Bronchial epithelial cell (primary cell): ENCODE data around the gene TXNDC15. TPM values are rescaled to one million over a fixed set of nuclear protein-coding genes. Genes with fewer than 3 reads are reported as not detected.
"Not testable (repeated sequence)": the region's sequence is repeated elsewhere in the genome, so short reads cannot be mapped to it uniquely, and the experiment has no call there.

Source experiments
- DNase-seq: peaks from one replicate; pipeline ENCODE4 v3.0.0-alpha.2; 2010; ENCODE audit warnings: low read depth
- FAIRE-seq: peaks from 2 replicates; lab custom pipeline; 2011; peaks lifted over from hg19 to GRCh38; lab: Jason Lieb, UNC
- H3K27me3 ChIP-seq: 2 replicates; pipeline ENCODE4 v1.5.1; 2011; ENCODE audit warnings: low read length; ENCODE audit not compliant: control insufficient read depth, insufficient read depth
- H3K36me3 ChIP-seq: 2 replicates; pipeline ENCODE4 v1.5.1; 2011; ENCODE audit warnings: low read length; ENCODE audit not compliant: control insufficient read depth, insufficient read depth
- H3K4me3 ChIP-seq: 2 replicates; pipeline ENCODE4 v1.5.1; 2011; ENCODE audit warnings: mild to moderate bottlenecking, low read depth, low read length, control low read depth
- total RNA-seq: library from RNA; depleted of rRNA; stranded (reverse); fragments of >200 nt; gene quantifications from 2 replicates; pipeline ENCODE4 v1.2.1, GENCODE V29; 2014
- TF ChIP-seq, protein P1 (sequence below): IDR thresholded peaks from 2 replicates; pipeline ENCODE4 v1.5.1; 2011; ENCODE audit warnings: mild to moderate bottlenecking, moderate library complexity, low read length, control low read depth, inconsistent platforms; ENCODE audit not compliant: insufficient read depth, severe bottlenecking

Gene TXNDC15
- total RNA-seq, 1 donor from 2014 or later, result 45.8 TPM

DNA sequence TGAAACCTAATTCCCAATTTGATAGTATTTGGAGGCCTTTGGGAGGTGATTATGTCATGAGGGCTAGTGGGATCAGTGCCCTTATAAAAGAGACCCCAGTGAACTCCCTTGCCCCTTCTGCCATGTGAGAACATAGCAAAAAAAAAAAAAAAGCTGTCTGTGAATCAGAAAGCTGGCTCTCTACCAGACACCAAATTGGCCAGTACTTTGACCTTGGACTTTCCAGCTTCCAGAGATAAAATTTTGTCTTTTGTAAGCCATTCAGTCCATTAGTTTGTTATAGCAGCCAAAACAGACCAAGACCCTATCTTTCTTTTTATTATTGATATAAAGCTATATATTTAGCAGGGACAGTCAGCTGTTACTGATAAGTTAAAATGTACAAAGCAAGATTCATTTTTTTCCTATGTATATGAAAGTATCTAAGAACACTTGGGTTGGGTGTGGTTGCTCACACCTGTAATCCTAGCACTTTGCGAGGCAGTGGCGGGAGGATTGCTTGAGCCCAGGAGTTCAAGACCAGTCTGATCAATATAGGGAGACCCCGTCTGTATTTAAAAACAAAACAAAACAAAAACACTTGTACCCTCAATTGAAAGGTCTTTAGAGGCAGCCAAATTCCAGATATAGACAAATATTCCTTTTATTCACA is 36.5 kb upstream of the TXNDC15 start:
- TF ChIP-seq, protein P1, sequence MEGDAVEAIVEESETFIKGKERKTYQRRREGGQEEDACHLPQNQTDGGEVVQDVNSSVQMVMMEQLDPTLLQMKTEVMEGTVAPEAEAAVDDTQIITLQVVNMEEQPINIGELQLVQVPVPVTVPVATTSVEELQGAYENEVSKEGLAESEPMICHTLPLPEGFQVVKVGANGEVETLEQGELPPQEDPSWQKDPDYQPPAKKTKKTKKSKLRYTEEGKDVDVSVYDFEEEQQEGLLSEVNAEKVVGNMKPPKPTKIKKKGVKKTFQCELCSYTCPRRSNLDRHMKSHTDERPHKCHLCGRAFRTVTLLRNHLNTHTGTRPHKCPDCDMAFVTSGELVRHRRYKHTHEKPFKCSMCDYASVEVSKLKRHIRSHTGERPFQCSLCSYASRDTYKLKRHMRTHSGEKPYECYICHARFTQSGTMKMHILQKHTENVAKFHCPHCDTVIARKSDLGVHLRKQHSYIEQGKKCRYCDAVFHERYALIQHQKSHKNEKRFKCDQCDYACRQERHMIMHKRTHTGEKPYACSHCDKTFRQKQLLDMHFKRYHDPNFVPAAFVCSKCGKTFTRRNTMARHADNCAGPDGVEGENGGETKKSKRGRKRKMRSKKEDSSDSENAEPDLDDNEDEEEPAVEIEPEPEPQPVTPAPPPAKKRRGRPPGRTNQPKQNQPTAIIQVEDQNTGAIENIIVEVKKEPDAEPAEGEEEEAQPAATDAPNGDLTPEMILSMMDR, result no peak
- FAIRE-seq (no peak), DNase-seq (no peak)
- Histone ChIP-seq H3K4me3 (no peak overlapping the region), H3K27me3 (no peaks in the 10 kb centered on the region), H3K36me3 (no peaks in the 10 kb centered on the region)

DNA sequence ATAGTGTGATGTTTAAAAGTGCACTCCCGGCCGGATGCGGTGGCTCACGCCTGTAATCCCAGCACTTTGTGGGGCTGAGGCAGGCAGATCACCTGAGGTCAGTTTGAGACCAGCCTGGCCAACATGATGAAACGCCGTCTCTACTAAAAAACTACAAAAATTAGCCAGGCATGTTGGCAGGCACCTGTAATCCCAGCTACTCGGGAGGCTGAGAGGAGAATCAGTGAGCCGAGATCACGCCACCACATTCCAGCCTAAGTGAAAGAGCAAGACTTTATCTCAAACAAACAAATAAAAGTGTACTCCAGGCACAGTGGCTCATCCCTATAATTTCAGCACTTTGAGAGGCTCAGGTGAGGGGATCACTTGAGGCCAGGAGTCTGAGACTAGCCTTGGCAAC is 35.8 kb upstream of the TXNDC15 start:
- not testable (repeated sequence) for H3K27me3 ChIP-seq, H3K36me3 ChIP-seq, DNase-seq, H3K4me3 ChIP-seq, FAIRE-seq

DNA sequence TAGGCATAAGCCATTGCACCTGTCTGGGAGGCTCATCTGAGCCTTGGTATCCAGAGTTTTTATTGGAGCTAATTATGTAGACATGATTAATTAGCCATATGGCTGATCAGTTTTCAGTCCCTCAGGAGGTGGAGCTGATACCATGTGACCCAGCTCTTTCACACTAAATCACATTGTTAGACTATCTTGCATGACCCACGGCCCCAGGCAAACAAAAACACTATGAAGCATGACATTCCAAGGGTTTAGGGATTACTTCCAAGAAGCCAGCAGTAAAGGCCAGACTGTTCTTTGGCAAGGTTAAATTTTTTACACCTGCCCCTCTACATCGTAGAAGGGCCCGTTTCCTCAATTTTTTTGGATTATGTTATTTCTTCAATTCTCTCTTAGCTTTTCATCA is 33.4 kb upstream of the TXNDC15 start:
- H3K27me3 ChIP-seq, result no peaks in the 10 kb centered on the region
- no peak overlapping the region for H3K4me3 ChIP-seq
- H3K36me3 ChIP-seq, result no peaks in the 10 kb centered on the region
- DNase-seq, result peak; percentile 7
- no peak for FAIRE-seq
- TF ChIP-seq, protein P1, result no peak

DNA sequence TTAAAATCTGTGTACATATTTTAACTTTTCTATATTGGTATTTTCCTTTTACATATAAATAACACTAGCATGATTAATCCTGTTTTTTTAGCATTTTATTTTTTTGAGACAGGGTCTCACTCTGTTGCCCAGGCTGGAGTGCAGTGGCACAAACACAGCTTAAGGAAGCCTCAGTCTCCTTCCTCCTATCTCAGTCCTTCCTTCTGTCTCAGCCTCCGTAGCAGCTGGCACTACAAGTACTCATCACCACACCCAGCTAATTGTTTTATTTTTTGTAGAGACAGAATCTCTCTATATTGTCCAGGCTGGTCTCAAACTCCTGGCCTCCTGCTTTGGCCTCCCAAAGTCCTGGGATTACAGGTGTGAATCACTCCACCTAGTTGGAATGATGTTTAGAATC is 29.9 kb upstream of the TXNDC15 start:
- H3K27me3 ChIP-seq, result no peaks in the 10 kb centered on the region
- no peak for DNase-seq
- no peak for FAIRE-seq
- no peak overlapping the region for H3K4me3 ChIP-seq
- TF ChIP-seq, protein P1, result no peak
- peaks cover 2% of the 10 kb centered on the region for H3K36me3 ChIP-seq

DNA sequence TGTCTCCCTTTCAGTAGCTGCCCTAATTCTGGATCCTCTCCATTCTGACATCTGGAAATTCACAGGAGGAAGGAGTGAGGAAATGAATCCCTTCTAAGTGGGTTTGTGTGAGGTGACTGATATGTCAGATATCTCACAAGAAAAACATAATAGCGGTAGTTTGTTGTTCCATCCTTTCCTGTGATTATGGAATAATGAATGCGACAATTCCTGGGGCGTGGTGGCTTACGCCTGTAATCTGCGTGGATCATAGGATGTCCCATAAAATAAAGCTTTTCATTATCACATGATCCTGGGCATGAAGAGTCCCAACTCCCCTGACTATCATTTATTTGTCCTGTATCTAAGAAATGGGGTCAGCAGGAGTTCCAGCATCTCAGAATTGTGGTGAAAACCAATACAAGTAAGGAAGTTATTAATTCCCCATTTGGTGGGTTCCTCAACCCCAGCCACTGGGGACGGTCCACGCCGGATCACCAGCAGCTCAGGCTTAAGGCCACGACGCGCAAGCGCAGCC is 28.8 kb upstream of the TXNDC15 start:
- peaks cover 2% of the 10 kb centered on the region for H3K36me3 ChIP-seq
- DNase-seq (no peak), FAIRE-seq (no peak)
- peak overlapping the region; percentile 86 for H3K4me3 ChIP-seq
- TF ChIP-seq, protein P1, result no peak
- no peaks in the 10 kb centered on the region for H3K27me3 ChIP-seq

DNA sequence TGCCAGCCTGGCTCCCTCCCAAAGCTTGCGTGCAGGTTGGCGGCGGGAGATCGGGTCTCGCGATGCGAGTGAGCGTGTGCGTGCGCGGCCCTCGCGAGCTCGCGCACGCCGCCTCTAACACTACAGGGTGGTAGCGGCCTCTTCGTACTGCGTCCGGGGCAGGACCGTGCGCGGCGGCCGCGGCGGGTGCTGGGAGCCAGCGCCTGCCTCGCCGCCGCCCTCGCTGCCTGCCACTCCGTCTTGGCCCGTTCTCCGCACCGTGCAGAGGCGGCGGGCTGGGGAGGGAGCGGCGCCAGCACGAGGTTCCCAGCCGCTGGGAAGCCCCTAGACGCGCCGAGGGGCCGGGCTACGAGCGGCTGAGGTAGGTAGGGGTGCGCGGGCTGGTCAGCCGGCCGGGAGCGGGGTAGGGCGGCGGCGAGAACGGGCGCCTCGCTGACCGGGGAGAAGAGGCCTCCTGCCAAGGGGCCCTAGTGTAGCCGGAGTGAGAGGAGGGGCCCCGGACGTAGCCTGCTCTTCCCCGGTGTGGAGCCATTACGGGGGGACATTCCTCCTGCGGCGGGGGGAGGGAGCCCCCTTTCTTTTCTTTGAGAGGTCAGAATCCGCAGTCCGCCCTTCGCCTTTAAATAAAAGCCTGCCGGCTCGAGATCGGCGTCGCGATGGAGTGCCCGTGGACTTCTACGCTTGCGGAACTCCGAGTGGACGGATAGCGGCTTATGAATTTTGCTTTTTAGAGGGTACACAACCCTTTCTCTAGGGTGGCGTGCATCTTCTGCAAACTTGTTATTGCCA is 28.1 kb upstream of the TXNDC15 start, which contains the start of gene C5orf24:
Gene C5orf24, plus strand, starts transcription at position 117 of the 789 bp plus-strand sequence. CDS start 8,933 bp downstream, outside the sequence.
- Histone ChIP-seq H3K36me3 (peaks cover 2% of the 10 kb centered on the region), H3K4me3 (peak within 1 kb of the TSS; percentile 86), H3K27me3 (no peaks in the 10 kb centered on the region)
- TF ChIP-seq, protein P1, result no peak
- FAIRE-seq, result no peak
- peak; percentile 88 for DNase-seq
